HG03558 (cell line): Measurements from ENCODE around the gene FOXP1.

ENCODE experiments used
- ATAC-seq: cut with Tn5 transposase; IDR thresholded peaks from one replicate; pipeline ENCODE4 v1.9.1; 2021; ENCODE audit warnings: moderate number of reproducible peaks; ENCODE audit not compliant: unreplicated experiment; ENCODE audit errors: extremely low read depth

Gene FOXP1

DNA sequence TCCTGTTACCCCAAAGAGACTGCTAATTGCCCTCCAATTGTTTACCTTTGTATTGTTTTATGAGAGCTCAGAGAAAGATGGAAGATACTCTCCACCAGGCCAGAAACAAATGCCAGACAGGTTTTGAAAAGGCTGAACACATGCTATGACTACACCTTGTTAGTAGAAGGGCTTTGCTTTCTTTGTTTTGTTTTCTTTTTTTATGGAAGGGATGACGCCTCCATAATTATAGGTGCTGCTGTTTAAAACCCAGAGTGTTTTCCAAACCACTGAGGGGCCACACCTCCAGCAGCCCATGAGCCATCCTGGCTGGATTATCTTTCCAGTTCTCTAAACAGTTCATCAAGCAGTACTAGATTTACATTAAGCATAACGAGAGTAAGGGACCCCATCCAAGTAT lies 5.6 kb upstream of the FOXP1 start:
- no peak for ATAC-seq

- no peak for ATAC-seq
Observed at GRCh38 chr3:71587958-71588357, 4.4 kb upstream of the FOXP1 start.

GRCh38 chr3:71586810-71587242 lies 3.3 kb upstream of the FOXP1 start:
- no peak for ATAC-seq

GRCh38 chr3:71585887-71586809 lies 2.6 kb upstream of the FOXP1 start:
- no peak for ATAC-seq

GRCh38 chr3:71585131-71585530 lies 1.6 kb upstream of the FOXP1 start:
- ATAC-seq = no peak

GRCh38 chr3:71584394-71585011 lies 975 bp upstream of the FOXP1 start:
- no peak for ATAC-seq

GRCh38 chr3:71582612-71583565 lies 639 bp downstream of the FOXP1 start:
- ATAC-seq = no peak

- ATAC-seq = no peak
Observed at GRCh38 chr3:71582036-71582611, 1.4 kb downstream of the FOXP1 start.

DNA sequence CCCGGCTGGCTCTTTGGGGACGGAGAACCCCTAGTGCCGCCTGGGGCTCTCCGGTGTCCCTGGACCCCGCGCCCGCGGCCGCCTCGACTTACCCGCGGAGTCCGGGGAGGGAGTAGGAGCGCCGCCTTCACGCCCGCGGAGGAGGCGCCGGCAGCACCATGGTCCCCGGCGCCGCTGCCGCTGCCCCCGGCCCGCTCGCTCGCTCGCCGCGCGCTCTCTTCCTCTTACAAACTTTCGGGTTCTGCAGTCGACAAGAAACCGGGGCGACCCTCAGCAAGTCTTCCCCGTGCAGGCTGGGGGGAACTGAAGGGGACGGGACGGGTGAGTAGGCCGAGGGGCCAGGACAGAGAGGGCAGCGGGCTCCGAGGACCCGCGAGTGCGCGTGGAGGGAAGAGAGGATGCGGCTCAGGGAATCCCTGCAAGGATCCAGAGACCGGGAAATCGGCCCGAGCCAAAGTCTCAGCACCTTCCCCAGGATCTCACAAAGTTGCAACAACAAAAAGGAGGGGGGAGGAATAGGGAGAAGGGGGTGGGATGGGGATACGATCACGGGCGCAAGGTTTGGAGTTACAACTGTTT lies 2.0 kb downstream of the FOXP1 start:
- ATAC-seq = no peak

- no peak for ATAC-seq
Observed at GRCh38 chr3:71580636-71581456, 2.7 kb downstream of the FOXP1 start.

- no peak for ATAC-seq
Observed at GRCh38 chr3:71579935-71580406, 3.6 kb downstream of the FOXP1 start.

- ATAC-seq = no peak
Observed at GRCh38 chr3:71579326-71579934, 4.1 kb downstream of the FOXP1 start.

DNA sequence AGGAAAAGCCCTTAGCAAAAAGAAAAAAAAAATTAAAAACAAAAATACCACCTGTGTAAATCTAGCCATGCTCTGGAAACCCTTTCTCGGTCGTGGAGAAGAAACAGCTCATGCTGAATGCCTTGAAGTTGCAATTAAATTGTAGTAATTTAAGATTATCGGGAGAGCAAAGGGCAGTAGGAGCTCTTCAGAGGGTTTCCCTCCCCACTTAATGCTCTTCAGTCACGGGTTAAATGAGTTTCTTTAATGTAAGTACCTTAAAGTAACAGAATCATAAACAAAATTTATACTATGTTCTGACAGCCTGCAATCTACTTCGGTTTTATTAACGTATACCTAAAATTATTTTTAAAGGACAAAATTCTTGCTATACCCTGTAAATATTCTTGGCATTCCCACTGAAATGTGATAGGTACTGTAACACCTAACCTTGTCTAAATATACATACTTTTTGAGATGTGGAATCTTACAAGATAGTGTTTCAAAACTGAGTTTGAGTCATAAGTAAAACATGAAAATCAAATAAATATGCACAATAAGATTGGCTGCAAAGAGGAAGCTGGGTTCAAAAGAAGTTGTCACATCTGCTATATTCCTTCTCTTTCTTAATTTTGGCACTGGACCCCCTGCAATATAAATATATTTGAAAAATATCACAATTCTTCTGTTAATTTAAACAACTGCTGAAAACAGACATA lies 5.3 kb downstream of the FOXP1 start:
- no peak for ATAC-seq

GRCh38 chr3:71577011-71577410 lies 6.5 kb downstream of the FOXP1 start:
- no peak for ATAC-seq

DNA sequence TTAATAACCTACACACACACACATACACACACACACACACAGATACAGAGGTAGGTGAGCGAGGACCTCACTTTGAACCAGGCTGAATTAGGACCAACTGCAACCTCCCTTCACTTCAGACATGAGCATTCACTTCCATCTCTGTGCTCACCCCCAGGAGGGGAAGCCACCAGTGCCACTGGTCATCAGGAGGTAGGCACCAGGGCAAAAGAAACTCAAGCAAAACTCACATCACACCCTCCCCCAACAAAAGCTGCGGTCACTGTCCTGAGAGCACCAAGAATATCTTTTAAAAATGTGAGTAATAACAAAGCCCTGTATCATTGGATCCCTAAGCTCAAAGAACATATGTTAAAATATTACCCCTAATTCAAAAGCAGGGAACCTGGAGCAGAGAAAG lies 8.1 kb downstream of the FOXP1 start:
- ATAC-seq = no peak

DNA sequence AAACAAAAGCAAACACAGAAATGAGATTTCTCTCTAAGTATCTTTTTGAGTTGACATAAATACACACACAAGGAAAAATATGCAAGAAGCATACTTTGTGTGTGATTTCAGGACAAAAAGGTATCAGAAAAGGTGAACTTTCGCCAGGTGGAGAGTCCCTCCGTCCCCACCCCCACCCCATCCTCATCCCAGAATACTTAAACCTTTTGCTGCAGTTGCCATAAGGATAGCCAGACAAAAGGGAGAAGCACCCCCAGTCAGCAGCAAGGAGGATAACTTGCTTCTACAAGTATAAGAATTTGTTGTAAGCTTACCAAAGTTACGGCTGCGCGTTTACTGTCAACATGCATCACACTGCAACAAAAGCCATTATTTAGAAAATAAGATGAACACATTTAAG lies 10.3 kb downstream of the FOXP1 start:
- no peak for ATAC-seq

DNA sequence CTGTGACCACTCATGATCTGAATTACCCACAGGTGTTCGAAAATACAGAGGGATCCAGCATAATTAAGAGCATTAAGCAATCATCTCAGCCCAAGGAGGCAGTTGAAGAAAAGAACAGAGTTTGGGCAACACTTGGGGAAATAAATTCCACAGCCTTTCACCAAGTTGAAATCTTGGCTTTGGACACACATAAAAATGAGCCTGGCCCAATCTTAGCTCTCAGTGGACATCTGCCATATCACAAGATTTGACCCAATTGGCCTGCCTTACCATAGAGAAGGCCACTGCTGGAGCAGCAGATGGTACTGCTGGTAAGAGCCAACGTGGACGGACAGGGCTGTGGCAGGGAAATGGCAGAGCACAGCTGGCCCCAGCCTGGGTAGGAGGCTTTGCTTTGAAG lies 13.0 kb downstream of the FOXP1 start:
- ATAC-seq = no peak

DNA sequence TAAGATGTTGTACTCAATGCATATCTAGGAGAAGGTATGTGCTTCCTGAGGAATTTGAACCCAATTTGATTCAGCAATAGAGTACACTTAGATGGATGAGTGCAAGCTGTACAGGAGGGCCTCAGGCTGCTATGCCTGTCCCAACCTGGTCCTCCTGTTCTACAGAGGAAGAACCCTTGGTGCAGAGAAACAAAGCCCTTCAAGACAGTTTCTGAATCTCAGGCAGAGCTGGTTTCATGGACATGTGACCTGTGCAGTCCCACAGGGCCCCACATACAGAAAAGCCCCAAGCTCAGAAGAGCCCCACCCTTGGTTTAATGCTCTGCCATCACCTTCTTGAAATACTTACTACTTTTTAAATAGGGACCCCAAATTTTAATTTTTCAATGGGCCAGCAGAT lies 15.3 kb downstream of the FOXP1 start:
- no peak for ATAC-seq
